Breast epithelium (tissue), 4 donors: ENCODE data around the gene PPP2R3B. TPM values are rescaled to one million over a fixed set of nuclear protein-coding genes. Genes with fewer than 3 reads are reported as not detected.

Experiments used
- DNase-seq, 2 donors: peaks; one replicate each; pipeline ENCODE4 v3.0.0-alpha.2; 2019; ENCODE audit warnings: low spot score in 2 of 2
- H3K27ac ChIP-seq, 2 donors: fragments of 200-600 bp; sonication (generic) in 1 of 2; one replicate each; pipeline ENCODE4 v1.5.1; 2016 to 2019; ENCODE audit warnings: mild to moderate bottlenecking in 1 of 2
- H3K27me3 ChIP-seq, 2 donors: fragments of 200-600 bp; sonication (generic) in 1 of 2; one replicate each; pipeline versions ENCODE4 v1.5.1 to v1.6.0; 2017 to 2019; ENCODE audit warnings: control low read depth in 1 of 2, mild to moderate bottlenecking in 1 of 2
- H3K36me3 ChIP-seq: fragments of 200-600 bp; one replicate; pipeline ENCODE4 v1.5.1; 2019
- H3K4me1 ChIP-seq, 2 donors: fragments of 200-600 bp; sonication (generic); one replicate each; pipeline ENCODE4 v1.5.1; 2016 to 2019; ENCODE audit warnings: control low read depth in 1 of 2
- H3K4me3 ChIP-seq, 3 donors: fragments of 200-600 bp; sonication (generic); 1 replicate in 2 of 3; 2 replicates in 1 of 3; pipeline ENCODE4 v1.5.1; 2016 to 2019; ENCODE audit warnings: mild to moderate bottlenecking in 3 of 3, moderate library complexity in 2 of 3
- H3K9me3 ChIP-seq, 2 donors: fragments of 200-600 bp; sonication (generic) in 1 of 2; one replicate each; pipeline ENCODE4 v1.5.1; 2016 to 2019; ENCODE audit warnings: control low read depth in 1 of 2
- POLR2A ChIP-seq: fragments of 450-650 bp; IDR thresholded peaks from one replicate; pipeline ENCODE4 v1.6.1; 2016; ENCODE audit warnings: antibody characterized with exemption, mild to moderate bottlenecking, moderate library complexity
- POLR2AphosphoS5 ChIP-seq, 3 donors: sonication (generic); formaldehyde crosslinking; IDR thresholded peaks; one replicate each; pipeline ENCODE4 v1.6.1; 2017; ENCODE audit warnings: antibody characterized with exemption in 3 of 3
- intact Hi-C: fragments of 100-400 bp; cut with DNase I; formaldehyde crosslinking; loops from one replicate; pipeline ENCODE4 v1.15.1; 2023; ENCODE audit warnings: low total_unique reads
- total RNA-seq, 3 donors: library from RNA; depleted of rRNA; stranded (reverse); fragments of >200 nt; gene quantifications; one replicate each; pipeline ENCODE4 v1.1.0, GENCODE V29; 2016
- TF ChIP-seq, protein P1 (sequence below), 3 donors: fragments of 450-650 bp; IDR thresholded peaks; one replicate each; pipeline ENCODE4 v1.5.1; 2016 to 2017; ENCODE audit warnings: antibody characterized with exemption in 3 of 3, mild to moderate bottlenecking in 3 of 3, moderate library complexity in 3 of 3

Gene PPP2R3B
- total RNA-seq, 3 donors from 2014 or later, result 10.4 to 23.3 (median 23.1) TPM

DNA sequence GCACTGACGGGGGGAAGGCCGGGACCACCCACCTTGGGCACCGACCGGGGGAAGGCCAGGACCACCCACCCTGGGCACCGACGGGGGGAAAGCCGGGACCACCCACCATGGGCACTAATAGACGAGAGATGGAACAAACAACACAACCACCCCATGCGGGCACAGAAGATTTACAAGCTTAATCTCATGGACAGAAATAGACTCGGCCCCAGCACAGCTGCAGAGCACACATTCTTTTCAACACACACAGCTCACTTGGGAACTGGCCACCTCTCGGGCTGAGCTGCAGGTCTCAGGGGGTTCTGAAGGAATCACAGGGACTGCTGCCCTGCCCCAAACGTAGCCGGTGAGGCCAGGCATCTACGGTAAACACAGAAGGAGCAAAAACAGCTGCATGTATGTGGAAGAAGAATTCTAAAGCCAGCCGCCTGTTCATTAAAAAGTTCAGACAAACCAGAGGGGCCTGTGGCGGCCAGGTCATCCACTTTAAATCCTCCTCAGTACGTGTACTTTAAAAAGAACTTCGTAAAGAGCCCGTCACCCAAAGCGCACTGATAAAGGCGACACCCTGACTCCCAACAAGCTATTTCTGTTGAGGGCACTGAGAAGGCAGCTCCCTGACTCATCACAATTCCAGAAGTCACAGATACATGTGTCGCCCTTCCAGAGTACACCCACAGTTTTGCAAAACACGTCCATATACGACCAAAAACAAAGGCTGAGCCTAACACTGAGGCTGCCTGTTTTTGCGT is 17.7 kb downstream of the PPP2R3B start:
- Histone ChIP-seq H3K27me3 (peaks cover 0 to 15% of the 10 kb centered on the region in 2 donors), H3K4me1 (peaks cover 0 to 4% of the 10 kb centered on the region in 2 donors), H3K27ac (no peak overlapping the region), H3K36me3 (no peaks in the 10 kb centered on the region), H3K4me3 (no peak overlapping the region), H3K9me3 (no peaks in the 10 kb centered on the region)
- DNase-seq, result no peak
- intact Hi-C loops, result no loop called here
- TF ChIP-seq, protein P1, sequence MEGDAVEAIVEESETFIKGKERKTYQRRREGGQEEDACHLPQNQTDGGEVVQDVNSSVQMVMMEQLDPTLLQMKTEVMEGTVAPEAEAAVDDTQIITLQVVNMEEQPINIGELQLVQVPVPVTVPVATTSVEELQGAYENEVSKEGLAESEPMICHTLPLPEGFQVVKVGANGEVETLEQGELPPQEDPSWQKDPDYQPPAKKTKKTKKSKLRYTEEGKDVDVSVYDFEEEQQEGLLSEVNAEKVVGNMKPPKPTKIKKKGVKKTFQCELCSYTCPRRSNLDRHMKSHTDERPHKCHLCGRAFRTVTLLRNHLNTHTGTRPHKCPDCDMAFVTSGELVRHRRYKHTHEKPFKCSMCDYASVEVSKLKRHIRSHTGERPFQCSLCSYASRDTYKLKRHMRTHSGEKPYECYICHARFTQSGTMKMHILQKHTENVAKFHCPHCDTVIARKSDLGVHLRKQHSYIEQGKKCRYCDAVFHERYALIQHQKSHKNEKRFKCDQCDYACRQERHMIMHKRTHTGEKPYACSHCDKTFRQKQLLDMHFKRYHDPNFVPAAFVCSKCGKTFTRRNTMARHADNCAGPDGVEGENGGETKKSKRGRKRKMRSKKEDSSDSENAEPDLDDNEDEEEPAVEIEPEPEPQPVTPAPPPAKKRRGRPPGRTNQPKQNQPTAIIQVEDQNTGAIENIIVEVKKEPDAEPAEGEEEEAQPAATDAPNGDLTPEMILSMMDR (IDR thresholded peaks at IDR 0.05), result no peak
- no peak for TF ChIP-seq POLR2AphosphoS5 (IDR thresholded peaks at IDR 0.05)
- TF ChIP-seq POLR2A, result no peak

DNA sequence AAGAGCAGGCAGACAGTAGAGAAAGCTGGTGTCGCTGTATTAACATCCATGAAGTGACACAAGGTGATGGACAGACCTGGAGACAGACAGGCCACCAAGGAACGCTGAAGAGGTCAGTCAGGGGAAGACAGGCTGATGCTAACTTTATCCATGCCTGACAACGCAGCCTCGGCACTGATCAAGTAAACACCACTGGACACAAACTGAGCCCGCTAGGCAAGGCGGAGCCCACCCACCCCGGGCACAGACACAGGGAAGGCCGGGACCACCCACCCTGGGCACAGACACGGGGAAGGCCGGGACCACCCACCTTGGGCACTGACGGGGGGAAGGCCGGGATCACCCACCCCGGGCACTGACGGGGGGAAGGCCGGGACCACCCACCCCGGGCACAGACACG is 18.8 kb downstream of the PPP2R3B start:
- TF ChIP-seq POLR2A (no peak), POLR2AphosphoS5 (IDR thresholded peaks at IDR 0.05) (no peak)
- Histone ChIP-seq H3K27ac (no peak overlapping the region), H3K4me1 (no peaks in the 10 kb centered on the region), H3K36me3 (no peaks in the 10 kb centered on the region), H3K27me3 (peaks cover 0 to 7% of the 10 kb centered on the region in 2 donors), H3K4me3 (no peak overlapping the region), H3K9me3 (no peaks in the 10 kb centered on the region)
- intact Hi-C loops, result no loop called here
- no peak for DNase-seq

DNA sequence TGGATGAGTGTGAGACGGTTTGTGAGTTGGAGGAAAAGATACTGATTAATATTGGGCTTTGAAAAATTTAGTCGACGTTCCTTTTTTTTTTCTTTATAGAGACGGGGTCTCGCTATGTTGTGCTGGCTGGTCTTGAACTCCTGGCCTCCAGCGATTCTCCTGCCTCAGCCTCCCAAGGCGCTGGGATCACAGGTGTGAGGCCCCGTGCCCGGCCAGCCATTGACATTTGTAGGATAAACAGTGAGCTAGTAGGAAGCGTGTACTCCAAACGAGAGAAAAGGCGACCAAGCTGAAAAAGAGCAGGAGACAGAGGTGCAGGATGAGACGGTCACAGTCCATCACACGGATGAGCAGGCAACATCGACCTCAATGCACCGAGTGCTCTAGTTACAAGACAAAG is 19.4 kb downstream of the PPP2R3B start:
- no peaks in the 10 kb centered on the region for H3K9me3 ChIP-seq
- no peak overlapping the region for H3K27ac ChIP-seq
- intact Hi-C loops, result no loop called here
- H3K4me1 ChIP-seq, result no peaks in the 10 kb centered on the region
- H3K4me3 ChIP-seq, result no peak overlapping the region
- DNase-seq, result no peak
- H3K36me3 ChIP-seq, result no peaks in the 10 kb centered on the region
- peaks cover 0 to 2% of the 10 kb centered on the region in 2 donors for H3K27me3 ChIP-seq
- TF ChIP-seq POLR2A (no peak), POLR2AphosphoS5 (IDR thresholded peaks at IDR 0.05) (no peak)
- TF ChIP-seq, protein P1 (IDR thresholded peaks at IDR 0.05), result no peak

GRCh38 chrX:363621-364375 is 22.9 kb downstream of the PPP2R3B start:
- Histone ChIP-seq H3K27me3 (no peaks in the 10 kb centered on the region), H3K4me1 (no peaks in the 10 kb centered on the region), H3K4me3 (no peak overlapping the region), H3K27ac (no peak overlapping the region), H3K9me3 (peaks cover 21 to 27% of the 10 kb centered on the region in 2 donors), H3K36me3 (no peaks in the 10 kb centered on the region)
- intact Hi-C loops, result no loop called here
- no peak for DNase-seq
- TF ChIP-seq, protein P1 (IDR thresholded peaks at IDR 0.05), result no peak
- TF ChIP-seq POLR2AphosphoS5 (IDR thresholded peaks at IDR 0.05) (no peak), POLR2A (no peak)

DNA sequence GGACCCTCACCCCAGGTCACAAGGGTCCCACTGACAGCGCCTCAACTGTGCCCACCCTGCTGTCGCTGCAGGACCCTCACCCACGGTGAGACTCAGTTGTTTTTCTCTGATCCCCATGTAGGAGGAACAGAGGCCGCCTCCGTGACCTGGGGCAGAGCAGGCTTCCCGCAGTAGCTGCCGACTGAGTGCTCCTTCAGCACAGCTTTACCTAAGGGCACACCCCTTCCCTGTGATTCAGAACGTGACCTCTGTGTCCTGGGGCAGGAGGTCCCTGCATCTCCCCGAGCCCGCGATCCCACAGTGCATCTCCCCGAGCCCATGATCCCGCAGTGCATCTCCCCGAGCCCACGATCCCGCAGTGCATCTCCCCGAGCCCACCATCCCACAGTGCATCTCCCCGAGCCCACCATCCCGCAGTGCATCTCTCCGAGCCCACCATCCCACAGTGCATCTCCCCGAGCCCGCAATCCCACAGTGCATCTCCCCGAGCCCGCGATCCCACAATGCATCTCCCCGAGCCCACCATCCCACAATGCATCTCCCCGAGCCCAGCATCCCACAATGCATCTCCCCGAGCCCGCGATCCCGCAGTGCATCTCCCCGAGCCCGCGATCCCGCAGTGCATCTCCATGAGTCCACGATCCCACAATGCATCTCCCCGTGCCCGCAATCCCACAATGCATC is 23.6 kb downstream of the PPP2R3B start:
- Histone ChIP-seq H3K4me1 (no peaks in the 10 kb centered on the region), H3K9me3 (peaks cover 23 to 30% of the 10 kb centered on the region in 2 donors), H3K36me3 (no peaks in the 10 kb centered on the region), H3K27ac (no peak overlapping the region), H3K27me3 (no peaks in the 10 kb centered on the region), H3K4me3 (no peak overlapping the region)
- no peak for DNase-seq
- intact Hi-C loops, result no loop called here
- TF ChIP-seq, protein P1 (IDR thresholded peaks at IDR 0.05), result no peak
- TF ChIP-seq POLR2AphosphoS5 (IDR thresholded peaks at IDR 0.05) (no peak), POLR2A (no peak)
